HFF-Myc (cell line): ENCODE measurements around the gene LCN10.

ENCODE experiments used
- DNase-seq: peaks from one replicate; pipeline ENCODE4 v3.0.0-alpha.2; 2011; ENCODE audit warnings: low read depth; ENCODE audit errors: extremely low read depth
- H3K4me3 ChIP-seq: replicated peaks from 2 replicates; pipeline ENCODE4 v1.5.1; 2011; ENCODE audit warnings: low read depth, mild to moderate bottlenecking, control low read depth, low read length
- CTCF ChIP-seq: IDR thresholded peaks from 2 replicates; pipeline ENCODE4 v1.5.1; 2012; ENCODE audit warnings: mild to moderate bottlenecking, low read depth, low read length, control low read depth; ENCODE audit errors: missing control alignments

LCN10 gene

GRCh38 chr9:136735812-136736480 is 6.8 kb downstream of the LCN10 start:
- DNase-seq: no peak
- no peak overlapping the region for H3K4me3 ChIP-seq
- TF ChIP-seq CTCF: no peak

GRCh38 chr9:136734837-136735496 is 7.8 kb downstream of the LCN10 start:
- no peak for DNase-seq
- TF ChIP-seq CTCF: no peak
- no peak overlapping the region for H3K4me3 ChIP-seq

- no peak for TF ChIP-seq CTCF
- no peak for DNase-seq
- H3K4me3 ChIP-seq: no peak overlapping the region
Observed at GRCh38 chr9:136733611-136734010, 9.1 kb downstream of the LCN10 start.

GRCh38 chr9:136732444-136733178 is 10.1 kb downstream of the LCN10 start:
- DNase-seq: no peak
- TF ChIP-seq CTCF: no peak
- H3K4me3 ChIP-seq: no peak overlapping the region

- no peak for TF ChIP-seq CTCF
- no peak for DNase-seq
- peak overlapping the region; percentile 97 for H3K4me3 ChIP-seq
Observed at GRCh38 chr9:136729926-136730325, 12.8 kb downstream of the LCN10 start.

- no peak for TF ChIP-seq CTCF
- H3K4me3 ChIP-seq: peak overlapping the region; percentile 97
- no peak for DNase-seq
Observed at GRCh38 chr9:136729144-136729543, 13.6 kb downstream of the LCN10 start.
